HG03175 (cell line): Measurements from ENCODE around the gene GAS7.
A peak's percentile ranks its signal among the peaks of the same experiment; 100 is the strongest.

Experiments
- ATAC-seq: cut with Tn5 transposase; IDR thresholded peaks from one replicate; pipeline ENCODE4 v1.9.1; 2021; ENCODE audit warnings: mild to moderate bottlenecking, moderate library complexity; ENCODE audit not compliant: unreplicated experiment

Gene GAS7

DNA sequence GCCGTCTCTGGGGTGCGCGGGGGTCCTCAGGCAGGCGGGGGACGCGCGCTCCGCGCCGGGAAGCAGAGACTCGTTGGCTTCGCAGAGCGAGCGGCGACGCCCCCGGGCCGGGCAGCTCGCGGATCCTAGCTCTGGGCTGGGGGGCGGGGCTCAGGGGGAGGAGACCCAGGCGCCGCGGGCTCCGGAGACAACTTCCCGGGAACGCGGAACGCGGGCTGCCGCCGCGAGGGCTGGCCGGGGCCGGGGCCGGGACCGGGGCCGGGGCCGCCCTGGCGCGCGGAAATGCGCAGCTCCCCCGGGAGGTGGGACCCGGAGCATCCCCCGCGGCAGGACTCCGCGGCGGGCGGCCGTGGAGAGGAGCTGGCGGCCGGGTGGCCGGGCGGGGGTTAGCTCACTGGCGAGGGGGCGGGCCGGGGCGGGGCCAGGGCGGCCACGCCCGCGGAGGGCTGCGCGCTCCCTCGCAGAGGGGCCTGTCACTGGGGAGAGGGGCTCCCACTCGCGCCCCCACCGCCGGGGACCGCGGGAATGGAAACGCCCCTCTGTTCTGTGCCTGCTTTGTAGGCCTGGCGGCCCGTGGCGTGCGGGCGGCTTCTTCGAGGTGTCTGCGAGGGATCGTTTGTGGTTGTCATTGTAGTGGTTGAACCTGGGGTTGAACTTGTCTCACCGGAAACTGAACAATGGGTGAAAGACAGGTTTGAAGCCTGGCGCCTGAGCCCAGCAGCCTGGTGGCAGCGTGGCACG is at the start of gene GAS7:
TSS of gene GAS7 (minus strand) at position 98 of the 741 bp plus-strand sequence.
- ATAC-seq = peak; percentile 61

GRCh38 chr17:10247810-10248209 is 49.4 kb upstream of the GAS7 start:
- no peak for ATAC-seq

- ATAC-seq = no peak
These were observed 45.8 kb upstream of the GAS7 start for GRCh38 chr17:10243883-10244844.

- no peak for ATAC-seq
These were observed 43.4 kb upstream of the GAS7 start for GRCh38 chr17:10241781-10242180.

GRCh38 chr17:10238661-10239060 is 40.3 kb upstream of the GAS7 start:
- ATAC-seq = no peak

GRCh38 chr17:10234033-10234432 is 35.6 kb upstream of the GAS7 start:
- ATAC-seq = no peak

GRCh38 chr17:10233161-10233560 is 34.8 kb upstream of the GAS7 start:
- no peak for ATAC-seq

- no peak for ATAC-seq
These were observed 30.8 kb upstream of the GAS7 start for GRCh38 chr17:10229181-10229580.

DNA sequence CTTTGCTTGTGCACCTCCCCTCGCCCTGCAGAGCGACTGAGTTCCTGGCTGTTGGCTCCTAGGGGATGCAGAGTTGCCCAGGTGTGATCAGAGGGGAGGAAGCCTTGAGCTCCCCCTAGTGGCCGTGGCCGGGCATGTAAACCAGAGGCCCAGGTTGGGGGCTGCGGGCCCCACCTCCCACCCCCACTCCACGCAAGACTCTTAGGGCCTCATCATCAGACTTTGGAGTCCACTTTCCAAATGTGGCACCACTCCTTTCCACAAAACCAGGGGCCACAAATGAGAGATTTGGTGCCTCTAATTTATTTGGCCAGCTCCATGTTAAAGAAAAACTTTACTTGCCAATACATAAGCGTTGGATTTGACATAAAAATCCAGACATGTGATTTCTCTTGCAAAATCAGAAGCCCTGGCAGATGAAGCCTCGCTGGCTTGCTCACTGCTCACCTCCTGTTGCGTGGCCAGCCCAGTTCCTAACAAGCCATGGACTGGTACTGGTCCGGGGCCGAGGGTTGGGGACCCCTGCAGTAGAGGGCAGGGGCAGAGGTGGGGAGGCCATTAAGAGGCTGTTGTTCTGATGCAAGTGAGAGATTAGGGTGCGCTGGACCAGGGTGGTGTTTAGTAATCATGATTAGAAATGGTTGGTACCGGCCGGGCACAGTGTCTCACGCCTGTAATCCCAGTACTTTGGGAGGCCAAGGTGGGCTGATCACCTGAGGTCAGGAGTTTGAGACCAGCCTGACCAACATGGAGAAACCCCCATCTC is 28.7 kb upstream of the GAS7 start:
- ATAC-seq = no peak

- ATAC-seq = no peak
These were observed 26.3 kb upstream of the GAS7 start for GRCh38 chr17:10224582-10225195.

GRCh38 chr17:10219193-10219592 is 20.8 kb upstream of the GAS7 start:
- no peak for ATAC-seq

DNA sequence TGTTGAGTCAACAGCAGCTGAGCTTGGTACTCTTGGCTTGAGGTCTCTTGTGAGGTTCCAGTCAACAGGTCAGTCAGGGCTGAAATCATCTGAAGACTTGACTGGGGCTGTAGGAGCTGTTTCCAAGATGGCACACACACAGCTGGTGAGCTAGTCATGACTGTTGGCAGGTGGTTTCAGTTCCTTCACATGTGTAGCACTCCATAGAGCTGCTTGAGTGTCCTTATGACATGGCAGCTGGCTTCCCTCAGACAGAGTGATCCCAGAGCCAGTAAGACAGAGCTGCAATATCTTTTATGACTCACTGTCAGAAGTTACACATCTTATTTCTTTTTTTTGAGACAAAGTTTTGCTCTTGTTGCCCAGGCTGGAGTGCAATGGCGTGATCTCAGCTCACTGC is 19.5 kb upstream of the GAS7 start:
- ATAC-seq = no peak

GRCh38 chr17:10216213-10216938 is 18.0 kb upstream of the GAS7 start:
- ATAC-seq = no peak

DNA sequence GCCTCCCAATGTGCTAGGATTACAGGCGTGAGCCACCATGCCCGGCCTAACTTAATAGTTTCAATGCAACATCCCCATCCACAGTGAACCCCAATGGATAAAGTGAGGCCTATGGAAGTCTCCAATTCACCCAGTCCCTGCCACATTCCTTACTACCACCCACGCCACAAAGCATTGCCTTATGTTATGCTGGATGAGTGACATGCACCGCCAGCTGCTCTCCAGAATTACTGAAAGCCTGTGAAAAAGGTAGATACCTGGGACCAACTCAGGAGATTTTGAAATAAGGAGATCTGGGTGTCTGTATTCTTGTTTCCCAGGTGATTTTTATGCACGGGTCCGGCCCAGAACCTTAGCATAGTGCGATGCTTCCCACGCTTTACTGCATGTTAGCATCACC is 16.9 kb upstream of the GAS7 start:
- ATAC-seq = no peak

- no peak for ATAC-seq
These were observed 13.3 kb upstream of the GAS7 start for GRCh38 chr17:10211666-10212065.

DNA sequence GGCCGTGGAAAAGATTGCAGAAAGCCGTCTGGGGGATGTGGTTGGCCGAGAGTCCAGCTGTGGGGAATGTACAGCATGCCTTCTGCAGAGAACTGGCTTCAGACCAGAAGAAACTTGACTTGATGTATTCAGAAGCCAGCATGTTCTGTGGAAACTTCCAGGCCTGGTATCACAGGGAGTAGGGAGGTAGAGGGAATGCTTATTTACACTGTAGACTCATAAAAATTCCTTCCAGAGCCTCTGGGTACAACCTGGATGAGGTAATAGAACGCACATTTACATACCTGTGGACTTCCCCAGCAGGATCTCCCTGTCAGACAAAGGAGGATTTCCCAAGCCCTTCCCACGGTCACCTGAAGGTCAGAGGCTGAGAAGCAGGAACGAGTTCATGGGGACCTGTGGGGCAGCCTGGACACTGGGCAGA is 11.8 kb upstream of the GAS7 start:
- no peak for ATAC-seq

DNA sequence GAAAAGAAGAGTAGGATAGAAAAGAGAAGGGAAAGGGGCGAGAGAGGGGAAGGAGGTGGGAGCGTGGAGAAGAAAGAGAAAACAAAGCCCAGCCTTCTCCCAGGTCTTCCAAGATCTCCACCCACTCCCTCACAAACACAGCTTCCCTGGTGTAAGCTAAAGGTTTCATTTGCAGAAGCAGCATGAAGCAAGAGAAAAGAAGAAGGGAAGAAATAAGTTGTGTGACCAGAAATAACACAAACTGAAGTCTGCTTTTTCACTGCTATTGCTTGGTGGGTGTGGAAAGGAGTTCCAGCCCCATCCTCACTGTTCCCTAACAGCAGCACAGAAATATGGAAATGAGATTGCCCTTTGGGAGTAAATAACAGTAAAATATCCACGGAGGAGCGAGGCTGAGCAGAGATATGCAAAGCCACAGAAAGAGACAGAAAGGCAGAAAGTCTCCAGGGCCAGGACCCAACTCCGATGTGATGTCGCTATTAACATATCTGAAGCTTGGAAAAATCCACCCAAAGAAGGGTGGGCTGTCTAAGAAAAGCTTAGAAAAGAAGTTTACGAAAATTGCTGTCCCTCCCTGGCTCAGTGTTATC is 10.3 kb upstream of the GAS7 start:
- no peak for ATAC-seq

DNA sequence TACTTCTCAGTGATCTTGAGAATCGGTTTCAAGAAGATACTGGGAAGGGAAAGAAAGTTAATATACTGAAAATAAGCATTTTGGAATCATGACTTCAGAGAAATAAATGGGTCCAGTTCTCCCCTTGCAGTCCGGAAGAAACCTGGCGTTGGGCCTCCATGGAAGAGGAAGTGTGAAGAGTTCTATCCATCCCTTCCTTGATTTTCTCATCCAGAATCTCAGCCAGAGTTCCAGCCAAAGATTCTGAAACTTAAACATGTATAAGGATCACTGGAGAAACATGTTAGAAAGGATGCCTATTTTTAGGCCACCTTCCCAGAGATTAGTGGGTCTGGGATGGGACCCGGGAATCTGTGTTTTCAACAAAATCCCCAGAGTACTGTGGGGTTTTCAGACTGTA is 8.7 kb upstream of the GAS7 start:
- no peak for ATAC-seq

GRCh38 chr17:10205549-10206185 is 7.3 kb upstream of the GAS7 start:
- ATAC-seq = no peak
